ENCODE measurements around the gene KLK3. TPM values are rescaled to one million over a fixed set of nuclear protein-coding genes. Genes with fewer than 3 reads are reported as not detected.

Gene KLK3
- total RNA-seq, 3 donors from 2014 or later (not counting 1 experiment from before 2014, with no cell fraction given), result not detected

- TF ChIP-seq CTCF (IDR thresholded peaks at IDR 0.05), result no peak
- H3K36me3 ChIP-seq (ENCODE audit: control insufficient read depth, insufficient read depth, low read length), result no peaks in the 10 kb centered on the region
- intact Hi-C loops (cut with micrococcal nuclease), result no loop called here
- H3K27me3 ChIP-seq (ENCODE audit: control insufficient read depth, insufficient read depth, low read length), result peaks cover 15% of the 10 kb centered on the region
- peaks cover 61% of the 10 kb centered on the region in 2 donors for H3K27me3 Mint-ChIP-seq (ENCODE audit: low read depth in 2 of 2)
- no peak overlapping the region for H3K4me3 ChIP-seq (ENCODE audit: low read length)
- H3K9me3 ChIP-seq (ENCODE audit: control insufficient read depth, insufficient read depth, low read length), result no peaks in the 10 kb centered on the region
- peaks cover 18% of the 10 kb centered on the region for H3K4me1 ChIP-seq (ENCODE audit: control insufficient read depth, insufficient read depth, low read length)
- no peaks in the 10 kb centered on the region for H3K9me3 Mint-ChIP-seq
- no peak overlapping the region for H3K27ac ChIP-seq (ENCODE audit: low read length)
- DNase-seq, result no peak
- no peak overlapping the region for H3K4me3 Mint-ChIP-seq
- H3K27ac Mint-ChIP-seq, result peak overlapping the region in 1 of 2 donors; percentile 7
- whole genome bisulfite sequencing (ENCODE audit: insufficient coverage), result 7% methylated on average over 16 of the region's 21 CpGs
- no peaks in the 10 kb centered on the region for H3K36me3 Mint-ChIP-seq
- H3K4me1 Mint-ChIP-seq, result peaks cover 6 to 20% of the 10 kb centered on the region in 2 donors
- no peak for ATAC-seq
These were observed 34.0 kb upstream of the KLK3 start for GRCh38 chr19:50820549-50821247.

GRCh38 chr19:50821248-50821612 is 33.5 kb upstream of the KLK3 start:
- Histone ChIP-seq H3K9me3 (ENCODE audit: control insufficient read depth, insufficient read depth, low read length) (no peaks in the 10 kb centered on the region), H3K27ac (ENCODE audit: low read length) (no peak overlapping the region), H3K27me3 (ENCODE audit: control insufficient read depth, insufficient read depth, low read length) (peaks cover 15% of the 10 kb centered on the region), H3K4me3 (ENCODE audit: low read length) (no peak overlapping the region), H3K4me1 (ENCODE audit: control insufficient read depth, insufficient read depth, low read length) (peaks cover 18% of the 10 kb centered on the region), H3K36me3 (ENCODE audit: control insufficient read depth, insufficient read depth, low read length) (no peaks in the 10 kb centered on the region)
- H3K36me3 Mint-ChIP-seq, result no peaks in the 10 kb centered on the region
- H3K27ac Mint-ChIP-seq, result no peak overlapping the region
- ATAC-seq (no peak), DNase-seq (no peak)
- TF ChIP-seq CTCF (IDR thresholded peaks at IDR 0.05), result no peak
- peaks cover 6 to 20% of the 10 kb centered on the region in 2 donors for H3K4me1 Mint-ChIP-seq
- H3K27me3 Mint-ChIP-seq (ENCODE audit: low read depth in 2 of 2), result peaks cover 57 to 59% of the 10 kb centered on the region in 2 donors
- WGBS (ENCODE audit: insufficient coverage), result 77% methylated on average over 4 of the region's 4 CpGs
- no peaks in the 10 kb centered on the region for H3K9me3 Mint-ChIP-seq
- no peak overlapping the region for H3K4me3 Mint-ChIP-seq
- intact Hi-C loops (cut with micrococcal nuclease), result no loop called here

- peaks cover 15% of the 10 kb centered on the region for H3K27me3 ChIP-seq (ENCODE audit: control insufficient read depth, insufficient read depth, low read length)
- intact Hi-C loops (cut with micrococcal nuclease), result no loop called here
- H3K27ac Mint-ChIP-seq, result no peak overlapping the region
These were observed 33.1 kb upstream of the KLK3 start for GRCh38 chr19:50821622-50822021.

More at GRCh38 chr19:50821622-50822021, 33.1 kb upstream of the KLK3 start:
- Mint-ChIP-seq H3K36me3 (no peaks in the 10 kb centered on the region), H3K4me3 (no peak overlapping the region), H3K4me1 (peaks cover 6 to 20% of the 10 kb centered on the region in 2 donors), H3K27me3 (ENCODE audit: low read depth in 2 of 2) (peaks cover 53 to 58% of the 10 kb centered on the region in 2 donors), H3K9me3 (no peaks in the 10 kb centered on the region)
- ATAC-seq (no peak), DNase-seq (no peak)
- Histone ChIP-seq H3K27ac (ENCODE audit: low read length) (no peak overlapping the region), H3K9me3 (ENCODE audit: control insufficient read depth, insufficient read depth, low read length) (no peaks in the 10 kb centered on the region), H3K4me3 (ENCODE audit: low read length) (no peak overlapping the region), H3K4me1 (ENCODE audit: control insufficient read depth, insufficient read depth, low read length) (peaks cover 18% of the 10 kb centered on the region), H3K36me3 (ENCODE audit: control insufficient read depth, insufficient read depth, low read length) (no peaks in the 10 kb centered on the region)
- no peak for TF ChIP-seq CTCF (IDR thresholded peaks at IDR 0.05)
- WGBS (ENCODE audit: insufficient coverage), result 75% methylated on average over 8 of the region's 8 CpGs

Data from natural killer cell (primary cell).